GM18517 (cell line): ENCODE data around the gene CELF2.
A peak's percentile ranks its signal among the peaks of the same experiment; 100 is the strongest.

Experiments
- ATAC-seq: cut with Tn5 transposase; IDR thresholded peaks from one replicate; pipeline ENCODE4 v1.9.1; 2021; ENCODE audit warnings: mild to moderate bottlenecking, moderate library complexity; ENCODE audit not compliant: unreplicated experiment

Gene CELF2

DNA sequence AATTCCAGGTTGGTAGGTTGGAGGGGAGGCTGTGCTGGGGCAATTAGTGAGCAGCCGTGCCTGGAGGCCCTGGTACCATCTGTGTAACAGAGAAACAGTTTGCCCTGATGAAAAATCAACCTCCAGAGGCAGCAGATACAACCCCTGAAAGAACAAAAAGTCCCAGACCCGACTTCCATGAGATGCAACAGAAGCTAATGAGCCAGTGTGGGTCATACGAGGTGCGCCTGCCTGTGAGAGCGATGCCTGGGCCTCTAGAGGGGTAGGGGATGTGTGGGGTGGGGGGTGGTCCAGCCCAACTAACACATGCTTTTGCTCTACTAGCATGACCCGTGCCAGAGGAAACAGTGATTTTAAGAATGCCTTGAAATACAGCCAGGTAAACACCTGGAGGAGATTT, 39.3 kb downstream of the CELF2 start:
- ATAC-seq, result no peak

DNA sequence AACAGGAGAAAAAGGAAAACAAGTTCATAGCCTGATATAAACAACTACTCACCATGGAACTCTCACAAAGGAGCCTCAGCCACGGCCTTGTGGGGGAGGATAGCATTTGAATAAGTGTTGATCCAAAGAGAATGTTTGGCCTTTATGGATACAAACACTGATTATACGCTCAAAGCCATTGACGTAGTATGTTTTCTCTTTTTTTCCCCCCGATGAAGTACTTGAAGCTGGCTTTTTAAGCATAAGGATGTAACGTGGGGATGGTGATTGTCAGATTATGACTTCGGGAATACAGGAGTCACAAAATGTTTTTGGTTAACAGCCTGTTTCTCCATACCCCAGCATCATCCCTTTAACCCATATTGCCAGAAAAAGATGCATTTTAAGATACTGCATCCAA, 39.8 kb downstream of the CELF2 start:
- ATAC-seq, result no peak

DNA sequence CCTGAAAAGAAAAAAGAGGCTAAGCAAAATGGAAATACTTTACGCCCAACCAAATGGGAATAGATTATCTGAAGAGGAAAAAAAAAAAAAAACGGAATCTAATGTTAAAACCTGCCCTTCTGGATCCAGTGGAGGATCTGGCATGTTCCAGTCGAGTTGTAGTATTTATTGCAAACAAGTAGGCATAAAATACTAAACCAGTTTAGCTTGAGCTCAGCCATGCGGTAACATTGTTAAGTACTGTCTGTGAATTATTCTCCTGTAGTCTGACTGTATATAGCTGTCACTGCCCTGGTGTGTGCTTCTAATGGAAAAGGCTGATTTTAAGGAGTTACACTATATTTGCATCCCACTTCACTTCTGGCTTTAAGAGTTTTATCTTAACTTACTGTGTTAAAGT, 40.3 kb downstream of the CELF2 start:
- no peak for ATAC-seq

DNA sequence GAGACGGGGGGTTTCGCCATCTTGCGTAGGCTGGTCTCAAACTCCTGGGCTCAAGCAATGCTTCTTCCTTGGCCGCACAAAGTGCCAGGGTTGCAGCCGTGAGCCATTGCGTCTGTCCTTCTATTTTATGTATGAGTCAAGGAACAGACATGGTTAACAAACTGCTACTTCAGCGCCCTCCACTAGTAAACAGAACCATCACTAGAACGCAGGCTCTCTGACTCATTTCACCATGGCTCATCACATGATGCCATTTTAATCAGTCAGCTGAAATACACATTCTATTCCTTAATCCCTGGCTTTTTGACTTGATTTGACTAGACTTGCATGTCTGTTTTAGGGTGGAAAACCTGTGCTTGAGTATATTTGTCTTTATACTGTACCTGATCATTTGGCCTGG, 41.3 kb downstream of the CELF2 start:
- no peak for ATAC-seq

DNA sequence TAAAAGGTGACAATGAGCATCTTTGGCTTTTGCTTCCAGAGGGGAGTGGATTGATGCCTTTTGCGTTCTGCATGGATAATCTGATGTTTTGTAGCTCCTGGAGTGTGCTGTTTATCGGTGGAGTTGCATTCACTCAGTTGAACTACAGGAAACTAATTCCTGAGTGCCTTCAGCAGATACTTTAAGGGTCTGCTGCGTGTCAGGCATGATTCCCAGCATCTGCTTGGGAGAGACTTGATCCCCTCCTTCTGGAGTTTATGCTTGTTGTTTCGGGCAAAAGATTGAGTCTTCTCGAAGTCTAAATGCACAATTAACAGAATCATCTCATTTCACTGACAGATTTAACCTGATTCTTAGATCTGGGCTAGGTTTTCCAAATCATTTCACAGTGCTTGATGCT, 46.2 kb downstream of the CELF2 start:
- no peak for ATAC-seq

DNA sequence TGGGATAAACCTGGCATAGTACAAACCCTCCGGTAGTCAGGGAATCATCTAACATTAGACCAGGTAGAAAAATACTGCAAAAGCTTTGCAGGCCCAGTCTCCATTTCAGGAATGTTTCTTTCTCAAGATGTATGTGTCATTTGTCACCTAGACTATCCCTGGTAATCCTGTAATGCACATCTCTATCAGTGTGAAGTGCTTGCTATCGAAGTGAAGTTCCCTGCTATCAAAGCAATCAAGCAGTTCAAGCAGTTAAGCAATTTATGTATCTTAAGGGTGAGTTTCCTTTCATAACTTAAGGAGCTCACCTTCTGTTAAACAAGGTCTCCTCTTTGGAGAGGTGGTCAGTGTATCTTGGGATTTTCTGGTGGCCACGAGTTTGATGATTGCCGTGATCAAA, 47.2 kb downstream of the CELF2 start:
- no peak for ATAC-seq

DNA sequence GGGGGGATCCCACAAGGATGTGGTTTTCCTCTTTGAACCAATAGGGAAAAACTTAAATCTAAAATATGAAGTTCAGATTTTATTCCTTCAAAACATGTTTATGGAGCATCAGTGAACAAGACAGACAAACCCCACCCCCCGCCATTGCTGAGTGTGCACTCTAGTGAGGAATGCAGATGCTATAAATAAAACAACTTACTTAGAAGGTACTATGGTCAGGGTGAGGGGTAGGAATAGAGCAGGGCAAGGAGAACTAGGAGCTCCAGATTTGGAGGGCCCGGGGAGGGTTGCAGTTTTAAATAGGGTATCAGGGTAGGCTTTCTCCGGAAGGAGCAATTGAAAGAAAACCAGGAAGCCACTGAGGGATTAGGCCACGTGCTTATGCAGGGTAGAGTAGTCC, 47.9 kb downstream of the CELF2 start:
- no peak for ATAC-seq

DNA sequence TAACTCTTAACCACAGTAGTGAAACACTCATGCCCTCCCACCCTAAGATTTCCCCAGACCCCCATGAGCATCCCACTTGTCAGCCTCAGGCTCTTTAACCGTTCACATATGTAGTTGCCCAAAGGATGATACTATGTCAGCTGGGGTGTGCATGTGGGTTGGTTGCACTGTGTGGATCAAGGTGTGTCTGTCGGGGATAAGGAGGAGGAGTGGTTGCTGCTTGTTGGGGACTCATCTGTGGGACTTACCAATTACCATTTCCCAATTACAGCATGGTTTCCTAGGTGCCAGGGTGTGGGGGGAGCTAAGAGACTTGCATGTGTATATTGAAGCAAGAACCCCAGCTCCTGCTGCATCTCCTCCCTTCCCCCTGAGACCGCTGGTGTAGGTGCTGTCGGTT, 48.8 kb downstream of the CELF2 start:
- ATAC-seq, result no peak

DNA sequence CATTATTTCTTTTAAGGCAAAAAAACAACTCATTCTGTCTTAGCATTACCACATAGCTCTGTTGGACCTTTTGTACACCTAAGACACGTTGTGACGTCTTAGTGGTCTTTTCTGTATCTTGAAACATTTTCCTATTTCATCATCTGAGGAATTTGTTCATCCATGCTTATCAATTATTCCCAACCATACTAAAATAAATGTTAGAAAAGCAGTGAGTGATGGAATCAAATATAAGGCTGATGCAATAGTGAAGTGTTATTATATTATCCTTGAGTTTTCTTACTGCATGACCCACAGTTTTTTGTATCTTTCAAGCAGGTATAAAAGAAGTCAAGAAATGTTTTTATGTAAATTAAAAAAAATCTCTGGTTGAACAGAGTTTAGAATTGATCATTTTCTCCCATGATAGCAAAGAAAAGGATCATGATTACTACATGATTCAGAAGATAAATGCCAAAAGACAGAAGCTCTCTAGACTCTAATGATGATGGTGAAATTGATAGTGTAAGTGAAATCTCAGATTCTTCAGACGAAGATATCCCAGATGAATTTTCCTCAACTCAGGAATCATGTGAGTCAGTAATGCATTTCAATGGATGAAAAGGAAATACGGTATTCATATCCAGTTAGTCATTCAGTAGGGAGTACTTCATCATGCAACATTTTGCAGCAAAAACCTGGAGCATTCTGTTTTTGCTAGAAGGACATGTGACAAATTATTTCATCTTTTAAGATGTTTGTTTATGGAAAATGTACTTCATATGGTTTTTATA, 51.4 kb downstream of the CELF2 start:
- ATAC-seq, result no peak

DNA sequence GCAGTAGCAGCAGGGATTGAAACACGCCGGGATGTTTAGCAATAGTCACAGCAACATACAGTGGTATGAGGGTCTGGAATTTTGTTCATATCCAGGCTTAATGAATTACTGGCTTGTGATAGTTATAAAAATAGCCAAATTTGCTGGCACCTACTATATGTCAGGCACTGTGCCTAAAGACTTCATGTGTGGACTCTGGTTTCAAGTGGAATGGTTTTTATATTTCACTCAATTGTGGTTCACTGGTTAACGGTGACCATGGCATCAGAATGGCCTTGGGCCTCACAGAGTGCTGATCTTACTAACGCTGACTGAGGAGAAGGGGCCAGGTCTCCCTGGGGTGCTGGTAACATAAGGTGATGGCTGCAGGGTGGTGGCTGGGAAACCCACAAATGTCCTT, 55.7 kb downstream of the CELF2 start:
- ATAC-seq, result no peak

DNA sequence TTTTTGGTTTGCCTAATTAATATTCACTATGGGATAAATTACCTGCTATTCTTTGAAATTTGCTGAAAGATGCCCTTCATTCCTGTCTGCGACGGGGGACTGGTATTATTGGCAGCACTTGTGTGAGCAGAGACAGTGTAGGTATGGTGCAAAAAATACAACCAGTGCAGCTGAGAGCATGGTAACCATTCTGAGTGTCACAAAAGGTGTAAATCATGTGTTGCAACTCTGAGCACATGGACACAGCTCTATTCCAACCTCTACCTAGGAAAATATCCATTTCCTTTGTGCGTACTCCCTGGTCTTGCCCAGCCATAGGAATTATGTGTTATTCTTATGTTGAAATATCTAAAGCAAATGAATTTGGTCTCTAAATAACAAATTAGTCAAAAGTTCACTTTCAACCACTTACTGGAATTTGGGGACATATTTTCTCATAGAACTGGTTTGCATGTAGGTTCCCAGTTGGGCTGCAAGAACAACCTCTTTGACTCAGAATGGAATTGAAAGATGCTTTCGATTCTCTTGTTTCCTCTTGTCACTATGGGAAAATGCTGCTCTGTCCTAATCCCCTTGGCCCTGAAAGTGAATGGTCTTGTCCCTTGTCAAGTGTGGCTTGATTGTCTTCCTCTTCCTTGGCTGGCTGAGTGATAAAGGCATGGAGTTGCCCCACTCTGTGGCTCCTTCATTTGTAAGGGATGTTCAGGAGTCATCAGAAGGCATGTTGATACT, 57.0 kb downstream of the CELF2 start:
- no peak for ATAC-seq

DNA sequence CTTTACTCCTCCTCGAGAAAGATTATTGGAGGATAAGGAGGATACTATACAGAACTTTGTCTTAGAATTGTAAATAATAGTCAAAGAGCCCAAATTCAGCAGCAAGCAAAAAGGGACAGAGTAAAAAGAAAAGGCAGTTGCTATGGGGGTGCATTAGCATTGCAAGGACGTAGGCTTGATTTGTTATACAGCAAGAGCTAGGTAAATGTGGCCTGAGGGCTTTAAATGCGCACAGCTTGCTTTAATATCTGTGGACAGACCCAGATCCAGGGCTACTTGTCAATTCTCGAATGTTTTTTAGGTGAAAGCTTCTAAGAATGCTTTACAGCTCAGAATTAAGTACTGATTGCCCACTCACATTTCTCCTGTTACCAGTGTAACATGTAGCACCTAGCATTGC, 58.5 kb downstream of the CELF2 start:
- ATAC-seq, result no peak

DNA sequence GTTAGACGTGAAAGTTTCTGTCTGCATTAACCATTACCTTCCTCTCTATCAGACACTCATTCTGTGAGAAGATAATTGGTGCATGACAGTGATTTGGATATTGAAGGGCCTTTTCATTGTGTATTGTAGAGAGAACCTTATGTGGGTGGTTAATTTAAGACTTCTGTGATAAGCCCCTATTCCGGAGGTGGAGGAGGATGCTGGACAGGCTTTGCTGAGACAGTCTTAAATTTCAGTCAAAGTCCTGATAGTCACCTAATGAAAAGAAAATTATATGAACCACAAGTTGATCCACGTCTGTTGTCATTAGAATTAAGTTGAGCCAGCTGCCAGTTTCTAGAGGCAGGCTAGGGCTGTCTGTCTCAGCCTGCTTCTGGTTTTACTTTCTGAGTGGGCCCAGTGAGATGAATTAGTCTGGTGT, 62.9 kb downstream of the CELF2 start:
- ATAC-seq, result peak; percentile 77

DNA sequence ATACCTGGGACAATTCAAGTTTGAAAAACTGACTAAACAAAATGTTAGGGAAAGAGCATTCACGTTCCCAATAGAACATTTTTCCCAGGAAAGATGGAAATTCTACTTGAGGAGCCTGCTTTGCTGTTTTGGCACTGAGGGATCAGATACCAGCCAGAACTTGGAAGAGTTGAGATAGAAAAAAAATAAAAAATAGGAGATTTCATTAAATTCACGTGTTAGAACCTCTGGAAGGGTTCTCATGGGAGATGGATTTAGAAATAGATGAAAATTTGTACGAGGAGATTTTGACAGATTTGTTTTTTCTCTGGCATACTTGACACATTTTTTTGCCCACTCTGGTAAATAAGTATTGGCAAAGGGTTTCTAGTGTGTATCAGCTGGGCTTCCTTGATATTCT, 63.7 kb downstream of the CELF2 start:
- no peak for ATAC-seq

DNA sequence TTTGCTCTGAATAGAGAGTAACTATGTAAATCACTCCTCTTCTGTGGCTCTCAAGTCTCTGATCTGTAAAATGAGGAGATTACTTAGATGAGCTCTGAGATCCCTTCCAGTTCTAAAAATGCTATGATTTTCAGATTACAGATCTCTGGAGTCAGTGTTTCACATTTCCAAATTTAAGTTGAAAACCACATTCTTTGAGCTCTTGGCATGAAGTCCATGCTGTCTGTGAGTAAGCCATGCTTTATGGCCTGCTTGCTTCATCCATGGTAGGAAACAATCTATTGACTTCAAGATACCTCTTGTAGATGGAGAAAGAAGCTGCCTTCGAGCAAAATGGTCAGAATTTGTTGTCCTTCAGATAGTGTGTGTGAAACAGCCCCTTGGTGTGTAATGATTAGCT, 64.9 kb downstream of the CELF2 start:
- ATAC-seq, result no peak

DNA sequence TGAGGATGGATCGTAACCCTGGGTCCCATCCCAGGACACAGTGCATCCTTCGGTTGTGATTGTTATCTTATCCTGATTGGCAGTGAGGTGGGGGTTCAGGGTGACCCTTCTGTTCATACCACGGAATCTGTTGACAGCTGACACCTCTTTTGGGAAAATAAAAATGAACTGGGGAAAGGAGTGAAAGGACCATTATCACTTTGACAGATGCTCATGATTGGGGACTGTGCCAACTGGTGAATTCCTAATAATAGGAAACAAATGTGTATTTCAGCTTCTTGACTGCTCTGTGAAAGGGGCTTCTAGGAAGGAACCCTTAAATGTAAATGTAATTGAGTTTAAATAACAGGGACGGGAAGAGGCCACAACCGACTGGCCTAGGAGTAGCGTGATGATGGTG, 65.4 kb downstream of the CELF2 start:
- ATAC-seq, result no peak

DNA sequence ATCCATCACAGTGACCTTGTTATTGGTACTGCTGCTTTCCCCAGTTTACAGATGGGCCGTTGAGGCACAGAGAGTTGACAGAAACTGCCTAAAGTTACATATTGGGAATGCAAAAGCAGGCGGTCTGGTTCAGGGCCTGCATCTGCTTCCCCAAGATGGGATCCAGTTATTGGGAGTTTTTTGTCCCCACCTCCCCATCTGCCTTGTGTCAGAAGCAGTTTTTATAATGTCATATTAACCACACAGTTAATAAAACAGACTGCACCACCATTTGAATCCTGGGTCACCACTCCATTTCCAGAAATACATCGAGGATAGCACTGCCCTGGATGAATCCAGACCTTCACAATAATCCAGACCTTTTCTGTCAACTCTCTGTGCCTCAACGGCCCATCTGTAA, 67.9 kb downstream of the CELF2 start:
- no peak for ATAC-seq

DNA sequence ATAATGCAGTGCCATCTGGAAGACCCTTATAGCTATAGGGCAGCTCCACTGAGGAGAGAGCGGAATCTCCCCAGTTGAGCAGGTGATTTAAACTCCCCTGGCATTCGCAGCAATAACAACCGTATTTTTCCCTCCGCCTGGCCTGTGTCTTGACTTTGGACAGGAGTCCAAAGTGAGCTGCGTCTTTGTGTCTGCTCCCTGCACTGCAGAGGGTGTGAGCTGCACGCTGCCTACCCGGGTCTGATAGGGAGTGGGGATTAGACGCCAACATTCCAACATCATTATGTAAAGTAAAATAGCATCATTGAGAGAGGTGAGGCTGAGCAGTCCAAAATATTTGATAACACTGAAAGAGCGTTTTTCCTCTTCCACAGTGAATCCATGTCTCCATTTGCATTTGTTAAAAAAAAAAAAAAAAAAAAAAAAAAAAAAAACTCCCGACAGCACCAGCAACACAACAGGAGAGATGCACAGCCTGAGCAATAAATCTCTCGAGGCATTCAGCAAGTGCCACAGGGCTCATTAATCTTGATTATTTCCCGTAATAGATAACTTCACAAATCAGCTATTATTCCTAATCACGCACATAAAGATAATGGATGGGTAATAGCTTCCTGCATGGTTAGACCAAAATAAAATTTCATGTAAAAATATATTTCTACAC, 68.6 kb downstream of the CELF2 start:
- ATAC-seq, result no peak

DNA sequence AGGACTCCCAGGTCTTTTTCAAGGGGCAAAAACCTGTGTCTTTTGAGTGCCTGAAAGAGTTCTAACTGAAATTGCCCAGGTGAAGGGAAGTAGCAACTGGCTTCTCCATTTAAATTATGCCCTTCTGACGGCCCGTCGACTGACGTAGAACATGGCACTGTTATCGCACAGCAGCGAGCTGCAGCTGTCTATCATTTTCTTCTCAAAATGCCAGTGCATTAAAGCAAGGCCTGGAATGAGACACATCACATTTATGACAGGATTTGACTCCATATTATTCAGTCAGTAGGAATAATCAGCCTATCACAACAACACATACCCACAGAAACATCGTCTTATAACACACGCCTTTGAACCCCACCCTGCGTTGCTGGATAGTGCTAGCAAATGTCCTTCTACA, 69.7 kb downstream of the CELF2 start:
- ATAC-seq, result no peak

DNA sequence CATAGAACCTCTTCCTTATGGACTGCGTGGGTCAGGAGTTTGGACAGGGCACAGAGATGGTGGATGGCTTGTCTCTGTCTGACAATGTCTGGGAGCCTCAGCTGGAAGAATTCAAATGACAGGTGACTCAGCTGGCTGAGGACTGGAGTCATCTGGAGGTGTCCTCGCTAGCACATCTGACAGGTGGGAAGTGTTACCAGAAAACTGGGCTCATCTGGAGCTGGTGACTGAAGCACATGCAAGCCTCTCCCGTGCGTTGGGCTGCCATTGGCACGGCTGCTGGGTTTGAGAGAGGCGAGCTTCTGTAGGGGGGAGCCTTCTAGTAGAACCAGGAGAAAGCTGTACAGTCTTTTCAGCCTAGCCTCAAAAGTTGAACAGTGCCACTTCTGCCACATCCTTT, 71.0 kb downstream of the CELF2 start:
- no peak for ATAC-seq

DNA sequence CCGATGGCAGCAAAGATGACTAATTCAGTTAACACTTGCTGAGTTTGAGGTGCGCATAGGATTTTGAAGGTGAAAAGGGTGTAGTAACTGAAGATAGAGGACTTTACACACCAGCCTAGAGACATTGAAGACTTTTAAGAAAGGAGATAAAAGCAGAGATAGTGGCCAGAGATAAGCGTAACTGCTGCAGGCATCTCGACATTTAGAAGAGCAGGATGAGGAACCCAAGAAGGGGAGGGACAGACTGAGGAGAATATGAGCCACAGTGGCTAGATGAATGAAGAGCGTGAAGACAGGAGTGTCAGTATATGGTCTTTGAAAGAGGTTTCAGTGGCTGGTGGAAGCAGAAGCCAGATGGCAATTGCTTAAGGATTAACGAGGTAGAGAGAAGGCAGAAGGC, 71.6 kb downstream of the CELF2 start:
- no peak for ATAC-seq

DNA sequence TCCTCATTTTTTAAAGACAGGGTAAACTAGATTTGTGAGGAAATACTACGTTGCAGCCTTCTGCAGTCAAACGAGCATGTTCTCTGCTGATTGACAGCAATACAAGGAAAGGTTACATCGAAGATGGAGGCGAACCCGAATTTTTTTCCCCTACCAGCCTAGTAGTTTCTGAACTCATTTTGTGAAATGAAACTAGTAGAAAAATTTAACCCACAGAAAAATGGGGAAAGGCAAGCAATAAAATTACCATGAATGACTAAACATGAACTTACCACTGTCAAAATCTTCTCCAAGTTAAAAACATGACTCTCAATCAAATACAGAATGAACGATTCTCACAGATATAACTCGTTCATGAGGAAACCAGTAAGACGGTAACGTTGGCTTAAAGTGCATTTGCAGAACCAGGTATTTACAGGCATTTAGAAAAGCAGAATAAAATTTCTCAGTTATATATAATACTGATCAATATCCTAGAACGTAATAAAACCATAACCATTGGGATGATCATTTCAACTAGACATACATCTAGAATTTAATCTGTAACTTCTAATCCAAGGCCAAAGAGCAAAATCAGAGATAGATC, 73.9 kb downstream of the CELF2 start:
- no peak for ATAC-seq
